Sciatic nerve (tissue), 2 donors: ENCODE results near the gene B4GALT1. TPM values are rescaled to one million over a fixed set of nuclear protein-coding genes. Genes with fewer than 3 reads are reported as not detected.

Experiments used
- ATAC-seq: fragments of 200-7000 bp; cut with Tn5 transposase; one replicate; pipeline ENCODE4 v1.9.1; 2020; ENCODE audit warnings: mild to moderate bottlenecking, moderate library complexity
- DNase-seq: peaks from one replicate; pipeline ENCODE4 v3.0.0-alpha.2; 2020; ENCODE audit warnings: low spot score
- intact Hi-C: fragments of 100-400 bp; cut with DNase I; formaldehyde crosslinking; loops from one replicate; pipeline ENCODE4 v1.14.2; 2022
- total RNA-seq: library from RNA; stranded (reverse); fragmentation: NEBNext Ultra II Directional; extraction: Animal tissue kit (Norgen Biotek cat#: 25700); gene quantifications from one replicate; pipeline ENCODE4 v1.2.1, GENCODE V29; 2021
- donor health status: DM: no; HTN: no; CAD: no.
- donor health status: DM: no; HTN: no; CAD: no.

B4GALT1 gene
- total RNA-seq, 1 donor from 2014 or later: 85.3 TPM

- DNase-seq: no peak
- no peak for ATAC-seq
- intact Hi-C loops: no loop called here
Measured at GRCh38 chr9:33130961-33131789, 36.0 kb downstream of the B4GALT1 start.

GRCh38 chr9:33129886-33130881 lies 37.0 kb downstream of the B4GALT1 start:
- DNase-seq (no peak), ATAC-seq (no peak)
- intact Hi-C loops: no loop called here

- intact Hi-C loops: no loop called here
- ATAC-seq: peak; percentile 12
Measured at GRCh38 chr9:33129251-33129885, 37.8 kb downstream of the B4GALT1 start.

GRCh38 chr9:33128570-33128969 lies 38.6 kb downstream of the B4GALT1 start:
- intact Hi-C loops: no loop called here
- DNase-seq: no peak
- ATAC-seq: no peak

More at GRCh38 chr9:33129251-33129885, 37.8 kb downstream of the B4GALT1 start:
- no peak for DNase-seq

- peak; percentile 22 for DNase-seq
- intact Hi-C loops: no loop called here
- no peak for ATAC-seq
Measured at GRCh38 chr9:33127881-33128280, 39.3 kb downstream of the B4GALT1 start.

GRCh38 chr9:33125871-33126823 lies 41.0 kb downstream of the B4GALT1 start:
- intact Hi-C loops: no loop called here
- peak; percentile 3 for ATAC-seq

GRCh38 chr9:33125461-33125860 lies 41.7 kb downstream of the B4GALT1 start:
- intact Hi-C loops: no loop called here
- ATAC-seq (no peak), DNase-seq (no peak)

More at GRCh38 chr9:33125871-33126823, 41.0 kb downstream of the B4GALT1 start:
- no peak for DNase-seq

GRCh38 chr9:33124751-33125381 lies 42.3 kb downstream of the B4GALT1 start:
- DNase-seq: no peak
- ATAC-seq: peak; percentile 55
- intact Hi-C loops: no loop called here

- DNase-seq (no peak), ATAC-seq (no peak)
- intact Hi-C loops: no loop called here
Measured at GRCh38 chr9:33124046-33124445, 43.1 kb downstream of the B4GALT1 start.

GRCh38 chr9:33123407-33124031 lies 43.6 kb downstream of the B4GALT1 start:
- ATAC-seq (no peak), DNase-seq (no peak)
- intact Hi-C loops: no loop called here

- ATAC-seq: no peak
- intact Hi-C loops: no loop called here
- no peak for DNase-seq
Measured at GRCh38 chr9:33120620-33121019, 46.5 kb downstream of the B4GALT1 start.

- ATAC-seq (peak; percentile 40), DNase-seq (no peak)
- intact Hi-C loops: no loop called here
Measured at GRCh38 chr9:33117796-33118195, 49.3 kb downstream of the B4GALT1 start.

- ATAC-seq: peak; percentile 81
Measured at GRCh38 chr9:33117306-33117705, 49.8 kb downstream of the B4GALT1 start.

GRCh38 chr9:33116860-33117259 lies 50.3 kb downstream of the B4GALT1 start:
- DNase-seq: no peak
- peak; percentile 60 for ATAC-seq
- intact Hi-C loops: no loop called here

More at GRCh38 chr9:33117306-33117705, 49.8 kb downstream of the B4GALT1 start:
- intact Hi-C loops: no loop called here
- DNase-seq: no peak

GRCh38 chr9:33114746-33115145 lies 52.4 kb downstream of the B4GALT1 start:
- intact Hi-C loops: no loop called here
- ATAC-seq: no peak

GRCh38 chr9:33113799-33114547 lies 53.2 kb downstream of the B4GALT1 start:
- no peak for ATAC-seq
- DNase-seq: no peak
- intact Hi-C loops: no loop called here

More at GRCh38 chr9:33114746-33115145, 52.4 kb downstream of the B4GALT1 start:
- no peak for DNase-seq
